IMR-90 (cell line): ENCODE measurements around the gene TMEM86B. TPM values are rescaled to one million over a fixed set of nuclear protein-coding genes. Genes with fewer than 3 reads are reported as not detected.

Source experiments
- ATAC-seq: fragments of 200-7000 bp; cut with Tn5 transposase; 2 replicates; pipeline ENCODE4 v1.9.1; 2020; ENCODE audit warnings: low read depth, mild to moderate bottlenecking, moderate library complexity
- BruUV-seq: library from RNA; stranded (reverse); fragments of 400-500 nt; replicated peaks from 2 replicates; lab custom pipeline; 2021; lab: Mats Ljungman, UMichigan
- CTCF ChIA-PET: fragments of 300-600 bp; formaldehyde crosslinking; extraction: SDS; loops from one replicate; lab custom pipeline; 2021; ENCODE audit warnings: antibody characterized with exemption; lab: Yijun Ruan, JAX
- POLR2A ChIA-PET: fragments of 300-600 bp; sonication (Branson Sonifier 250); formaldehyde crosslinking; loops from one replicate; lab custom pipeline; 2022; ENCODE audit warnings: antibody characterized with exemption; ENCODE audit not compliant: unreplicated experiment; lab: Charles Lee
- DNase-seq: peaks from one replicate; pipeline ENCODE4 v3.0.0; 2013
- H2AFZ ChIP-seq: replicated peaks from 2 replicates; pipeline ENCODE3; 2013; ENCODE audit warnings: low read length, mild to moderate bottlenecking; ENCODE audit not compliant: poor library complexity
- H2AK5ac ChIP-seq: 2 replicates; pipeline ENCODE4 v1.6.1; 2013; ENCODE audit warnings: low read depth, low read length, inconsistent platforms
- H2AK9ac ChIP-seq: replicated peaks from 2 replicates; pipeline ENCODE3; 2013; ENCODE audit warnings: mild to moderate bottlenecking, low read depth, low read length, moderate library complexity; ENCODE audit not compliant: poor library complexity
- H2BK120ac ChIP-seq: 2 replicates; pipeline ENCODE4 v1.6.1; 2013; ENCODE audit warnings: low read depth, low read length, inconsistent platforms
- H2BK15ac ChIP-seq: 3 replicates; pipeline ENCODE4 v1.6.1; 2013; ENCODE audit warnings: low read depth, low read length, inconsistent platforms
- H2BK20ac ChIP-seq: 2 replicates; pipeline ENCODE4 v1.6.1; 2013; ENCODE audit warnings: low read depth, mild to moderate bottlenecking, inconsistent platforms, low read length, moderate library complexity
- H2BK5ac ChIP-seq: 2 replicates; pipeline ENCODE4 v1.6.1; 2013; ENCODE audit warnings: mild to moderate bottlenecking, low read depth, low read length, inconsistent platforms; ENCODE audit not compliant: poor library complexity, severe bottlenecking
- H3K14ac ChIP-seq: replicated peaks from 2 replicates; pipeline ENCODE4 v1.6.1; 2013; ENCODE audit warnings: low read depth, low read length, inconsistent platforms
- H3K18ac ChIP-seq: 2 replicates; pipeline ENCODE4 v1.6.1; 2013; ENCODE audit warnings: low read depth, low read length, control low read depth
- H3K23ac ChIP-seq: 2 replicates; pipeline ENCODE4 v1.6.1; 2013; ENCODE audit warnings: low read depth, low read length, inconsistent platforms
- H3K27ac ChIP-seq: 2 replicates; pipeline ENCODE4 v1.5.1; 2013; ENCODE audit warnings: mild to moderate bottlenecking, control low read depth, low read length; ENCODE audit not compliant: insufficient read depth
- H3K27me3 ChIP-seq: 2 replicates; pipeline ENCODE4 v1.6.1; 2013; ENCODE audit warnings: low read length; ENCODE audit not compliant: control insufficient read depth, insufficient read depth
- H3K36me3 ChIP-seq: 2 replicates; pipeline ENCODE4 v1.6.1; 2013; ENCODE audit warnings: low read length, mixed read lengths; ENCODE audit not compliant: control insufficient read depth, insufficient read depth
- H3K4ac ChIP-seq: 2 replicates; pipeline ENCODE4 v1.6.1; 2013; ENCODE audit warnings: low read depth, low read length, inconsistent platforms
- H3K4me1 ChIP-seq: 2 replicates; pipeline ENCODE4 v1.6.1; 2013; ENCODE audit warnings: low read length, mixed read lengths; ENCODE audit not compliant: control insufficient read depth, insufficient read depth
- H3K4me2 ChIP-seq: 2 replicates; pipeline ENCODE4 v1.6.1; 2013; ENCODE audit warnings: low read depth, mild to moderate bottlenecking, control low read depth, low read length, moderate library complexity
- H3K4me3 ChIP-seq: 2 replicates; pipeline ENCODE4 v1.5.1; 2013; ENCODE audit warnings: low read depth, mild to moderate bottlenecking, control low read depth, low read length, moderate library complexity; ENCODE audit not compliant: insufficient read depth
- H3K56ac ChIP-seq: 2 replicates; pipeline ENCODE4 v1.6.1; 2013; ENCODE audit warnings: low read length, inconsistent platforms; ENCODE audit not compliant: insufficient read depth; ENCODE audit errors: extremely low read depth
- H3K79me1 ChIP-seq, 2 experiments: 2 replicates each; pipeline ENCODE4 v1.6.1; 2013; ENCODE audit warnings: low read length in 2 of 2, inconsistent platforms in 1 of 2, low read depth in 1 of 2
- H3K9ac ChIP-seq: 2 replicates; pipeline ENCODE4 v1.6.1; 2013; ENCODE audit warnings: low read depth, low read length, control low read depth
- H3K9me1 ChIP-seq: 2 replicates; pipeline ENCODE4 v1.6.1; 2013; ENCODE audit warnings: low read length, inconsistent platforms; ENCODE audit not compliant: insufficient read depth
- H3K9me3 ChIP-seq: 2 replicates; pipeline ENCODE4 v1.6.1; 2013; ENCODE audit warnings: low read length; ENCODE audit not compliant: control insufficient read depth, insufficient read depth
- H4K20me1 ChIP-seq: 2 replicates; pipeline ENCODE4 v1.6.1; 2013; ENCODE audit warnings: low read length, inconsistent platforms; ENCODE audit not compliant: insufficient read depth
- H4K5ac ChIP-seq: 2 replicates; pipeline ENCODE4 v1.6.1; 2013; ENCODE audit warnings: mild to moderate bottlenecking, low read depth, low read length, control low read depth
- H4K8ac ChIP-seq, 2 experiments: 2 replicates each; pipeline ENCODE4 v1.6.1; 2013; ENCODE audit warnings: low read depth in 2 of 2, low read length in 2 of 2, control low read depth in 1 of 2, inconsistent platforms in 1 of 2
- H4K91ac ChIP-seq: 2 replicates; pipeline ENCODE4 v1.6.1; 2013; ENCODE audit warnings: low read depth, low read length, inconsistent platforms; ENCODE audit not compliant: insufficient read depth
- BHLHE40 ChIP-seq: fragments of 150-350 bp; IDR thresholded peaks from 2 replicates; pipeline ENCODE4 v1.6.1; 2016; ENCODE audit warnings: mild to moderate bottlenecking, low read depth, low read length
- CEBPB ChIP-seq: IDR thresholded peaks from 2 replicates; pipeline ENCODE4 v1.6.1; 2012; ENCODE audit warnings: low read depth, low read length, improper control_type of control experiment
- CHD1 ChIP-seq: IDR thresholded peaks from 2 replicates; pipeline ENCODE4 v1.6.1; 2012; ENCODE audit warnings: low read depth, low read length, improper control_type of control experiment
- MAFK ChIP-seq: IDR thresholded peaks from 2 replicates; pipeline ENCODE4 v1.6.1; 2012; ENCODE audit warnings: low read depth, low read length, improper control_type of control experiment
- MAZ ChIP-seq: IDR thresholded peaks from 2 replicates; pipeline ENCODE4 v1.6.1; 2012; ENCODE audit warnings: low read depth, mild to moderate bottlenecking, low read length, improper control_type of control experiment, moderate library complexity, borderline replicate concordance
- whole genome bisulfite sequencing, 2 experiments: methylation state at CpG; one replicate each; pipeline versions ENCODE4 v1.1.5 to v1.1.7; 2013; ENCODE audit warnings: missing lambda C conversion rate in 2 of 2; ENCODE audit not compliant: insufficient read length in 1 of 2; ENCODE audit errors: extremely low coverage in 2 of 2; 5-methylcytosine and 5-hydroxymethylcytosine counted together
- dilution Hi-C: fragments of 300-500 bp; cut with HindIII; formaldehyde crosslinking; loops from one replicate; pipeline ENCODE4 v1.14.3; 2018; ENCODE audit warnings: low sequenced_read_pairs; ENCODE audit not compliant: unreplicated experiment
- in situ Hi-C: fragments of 300-500 bp; cut with MboI; formaldehyde crosslinking; loops from 3 replicates; pipeline ENCODE4 v1.14.3; 2019; ENCODE audit warnings: low sequenced_read_pairs, inconsistent platforms, mixed read lengths
- intact Hi-C: fragments of 100-400 bp; cut with micrococcal nuclease; formaldehyde crosslinking; loops from 2 replicates; pipeline ENCODE4 v1.10.0; 2022
- polyA plus RNA-seq, 3 experiments: library from polyadenylated mRNA; depleted of rRNA; stranded (reverse); fragments of >200 nt; gene quantifications; 2 replicates each; pipeline ENCODE4 v1.2.3, GENCODE V29; 2012; ENCODE audit warnings: low replicate concordance in 1 of 3
- total RNA-seq: library from RNA; depleted of rRNA; stranded (reverse); fragments of >200 nt; gene quantifications from 2 replicates; pipeline ENCODE4 v1.2.3, GENCODE V29; 2012
- TF ChIP-seq, protein P1 (sequence below): fragments of 150-350 bp; IDR thresholded peaks from 2 replicates; pipeline ENCODE4 v1.6.1; 2017; ENCODE audit warnings: mild to moderate bottlenecking, antibody characterized with exemption, low read length, low read depth

The TMEM86B gene
- total and polyA plus RNA-seq, 2 of the 4 experiments (the other 2 are of a cell fraction) = 0.18 to 2.4 TPM

DNA sequence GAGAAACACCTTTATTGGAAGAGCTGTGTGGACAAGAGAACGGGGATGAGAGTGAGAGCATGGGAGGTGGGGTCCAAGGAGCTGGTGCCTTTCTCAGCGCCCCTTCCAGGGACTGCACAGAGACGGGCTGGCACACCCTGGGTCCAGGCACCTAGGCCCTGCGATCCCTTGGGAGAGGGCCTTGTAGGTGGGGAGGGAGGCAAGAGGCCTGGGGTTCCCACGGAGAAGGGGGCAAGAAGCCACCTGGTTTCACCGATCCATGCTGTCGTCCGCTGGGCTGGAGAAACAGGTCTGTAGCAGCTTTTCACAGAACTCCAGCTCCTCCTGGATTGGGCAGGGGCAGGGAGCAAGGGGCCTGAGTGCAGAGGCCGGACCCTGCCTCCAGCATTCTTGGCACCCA lies 33.8 kb upstream of the TMEM86B start:
- no TSS peak for BruUV-seq
- no peak overlapping the region for H2BK15ac ChIP-seq
- dilution Hi-C loops (no loop called here), in situ Hi-C loops (no loop called here), intact Hi-C loops (no loop called here)
- no peak overlapping the region for H2BK120ac ChIP-seq
- H2BK20ac ChIP-seq = no peak overlapping the region
- WGBS, 2 experiments = 97% methylated on average over 5 of the region's 9 CpGs; no CpG with 5 or more reads in 1 of the 2 experiments
- no peaks in the 10 kb centered on the region for H3K27me3 ChIP-seq
- no peaks in the 10 kb centered on the region for H3K9me3 ChIP-seq
- no peak overlapping the region for H3K56ac ChIP-seq
- no peak overlapping the region for H3K4me2 ChIP-seq
- H3K18ac ChIP-seq = no peak overlapping the region
- H2AK9ac ChIP-seq = no peak overlapping the region
- peaks cover 9% of the 10 kb centered on the region for H4K20me1 ChIP-seq
- no peak overlapping the region for H2AFZ ChIP-seq
- DNase-seq = no peak
- H3K36me3 ChIP-seq = no peaks in the 10 kb centered on the region
- ChIA-PET POLR2A (no interaction called here), CTCF (no interaction called here)
- no peak overlapping the region for H3K23ac ChIP-seq
- peaks cover 0 to 23% of the 10 kb centered on the region in 2 experiments; a peak in 3 of 4 replicates for H3K79me1 ChIP-seq
- TF ChIP-seq MAZ (no peak), MAFK (no peak), BHLHE40 (no peak), CEBPB (no peak), CHD1 (no peak)
- TF ChIP-seq, protein P1, sequence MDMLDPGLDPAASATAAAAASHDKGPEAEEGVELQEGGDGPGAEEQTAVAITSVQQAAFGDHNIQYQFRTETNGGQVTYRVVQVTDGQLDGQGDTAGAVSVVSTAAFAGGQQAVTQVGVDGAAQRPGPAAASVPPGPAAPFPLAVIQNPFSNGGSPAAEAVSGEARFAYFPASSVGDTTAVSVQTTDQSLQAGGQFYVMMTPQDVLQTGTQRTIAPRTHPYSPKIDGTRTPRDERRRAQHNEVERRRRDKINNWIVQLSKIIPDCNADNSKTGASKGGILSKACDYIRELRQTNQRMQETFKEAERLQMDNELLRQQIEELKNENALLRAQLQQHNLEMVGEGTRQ = no peak
- H3K4me1 ChIP-seq = peaks cover 2% of the 10 kb centered on the region; the same call in 1 of the 2 replicates
- H2BK5ac ChIP-seq = no peak overlapping the region
- H3K4ac ChIP-seq = no peak overlapping the region
- no peak for ATAC-seq
- H3K14ac ChIP-seq = no peak overlapping the region
- H2AK5ac ChIP-seq = no peak overlapping the region
- H3K9me1 ChIP-seq = peaks cover under 1% of the 10 kb centered on the region
- H4K8ac ChIP-seq = no peak overlapping the region
- no peak overlapping the region for H3K4me3 ChIP-seq
- no peak overlapping the region for H4K91ac ChIP-seq
- no peak overlapping the region for H4K5ac ChIP-seq
- H3K9ac ChIP-seq = no peak overlapping the region
- H3K27ac ChIP-seq = no peak overlapping the region
